ENCODE measurements around the gene SEMA5A.

DNA sequence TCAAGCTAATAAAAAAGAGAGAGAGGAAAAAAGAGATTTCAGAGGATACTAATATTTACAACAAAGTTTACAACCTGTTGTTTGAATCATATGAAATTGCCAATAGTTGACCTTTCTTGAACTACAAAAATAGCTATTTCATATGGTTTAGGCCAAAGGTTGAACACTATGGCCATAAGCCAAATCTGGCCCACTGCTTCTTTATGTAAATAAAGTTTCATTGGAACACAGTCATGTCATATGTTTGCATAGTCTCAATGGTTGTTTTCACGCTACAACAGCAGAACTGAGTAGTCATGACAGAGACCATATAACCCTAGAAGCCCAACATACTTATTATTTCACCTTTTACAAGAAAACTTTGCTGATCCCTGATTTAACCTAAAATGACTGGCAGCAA is 20.9 kb downstream of the SEMA5A start:
- TF ChIP-seq, protein P1, sequence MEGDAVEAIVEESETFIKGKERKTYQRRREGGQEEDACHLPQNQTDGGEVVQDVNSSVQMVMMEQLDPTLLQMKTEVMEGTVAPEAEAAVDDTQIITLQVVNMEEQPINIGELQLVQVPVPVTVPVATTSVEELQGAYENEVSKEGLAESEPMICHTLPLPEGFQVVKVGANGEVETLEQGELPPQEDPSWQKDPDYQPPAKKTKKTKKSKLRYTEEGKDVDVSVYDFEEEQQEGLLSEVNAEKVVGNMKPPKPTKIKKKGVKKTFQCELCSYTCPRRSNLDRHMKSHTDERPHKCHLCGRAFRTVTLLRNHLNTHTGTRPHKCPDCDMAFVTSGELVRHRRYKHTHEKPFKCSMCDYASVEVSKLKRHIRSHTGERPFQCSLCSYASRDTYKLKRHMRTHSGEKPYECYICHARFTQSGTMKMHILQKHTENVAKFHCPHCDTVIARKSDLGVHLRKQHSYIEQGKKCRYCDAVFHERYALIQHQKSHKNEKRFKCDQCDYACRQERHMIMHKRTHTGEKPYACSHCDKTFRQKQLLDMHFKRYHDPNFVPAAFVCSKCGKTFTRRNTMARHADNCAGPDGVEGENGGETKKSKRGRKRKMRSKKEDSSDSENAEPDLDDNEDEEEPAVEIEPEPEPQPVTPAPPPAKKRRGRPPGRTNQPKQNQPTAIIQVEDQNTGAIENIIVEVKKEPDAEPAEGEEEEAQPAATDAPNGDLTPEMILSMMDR (IDR thresholded peaks at IDR 0.05), result no peak
- no peak for TF ChIP-seq POLR2AphosphoS5 (IDR thresholded peaks at IDR 0.05; ENCODE audit: insufficient read depth in 1 of 2, low read depth in 1 of 2)
